PC-3 (cell line): ENCODE results near the gene SAA4. TPM values are rescaled to one million over a fixed set of nuclear protein-coding genes. Genes with fewer than 3 reads are reported as not detected.

Experiments
- ATAC-seq: fragments of 200-7000 bp; cut with Tn5 transposase; 2 replicates; pipeline ENCODE4 v1.9.1; 2020; ENCODE audit warnings: mild to moderate bottlenecking, moderate library complexity
- BruUV-seq: library from RNA; stranded (reverse); fragments of 400-500 nt; replicated peaks from 2 replicates; lab custom pipeline; 2021; lab: Mats Ljungman, UMichigan
- CTCF ChIA-PET: fragments of 300-600 bp; sonication (Branson Sonifier 250); formaldehyde crosslinking; loops from one replicate; lab custom pipeline; 2022; ENCODE audit warnings: antibody characterized with exemption; lab: Charles Lee
- POLR2A ChIA-PET: fragments of 300-600 bp; sonication (Branson Sonifier 250); formaldehyde crosslinking; loops from one replicate; lab custom pipeline; 2022; ENCODE audit warnings: antibody characterized with exemption; ENCODE audit not compliant: unreplicated experiment; lab: Charles Lee
- DNase-seq: peaks from one replicate; pipeline ENCODE4 v3.0.0-alpha.2; 2015
- H2AFZ ChIP-seq: fragments of 300-600 bp; sonication (generic); 2 replicates; pipeline ENCODE4 v1.6.0; 2016; ENCODE audit warnings: antibody characterized with exemption, low read length
- H3F3A ChIP-seq: fragments of 300-600 bp; sonication (generic); one replicate; pipeline ENCODE4 v1.6.0; 2017; ENCODE audit warnings: antibody characterized with exemption, low read length, control low read depth, mild to moderate bottlenecking; ENCODE audit not compliant: unreplicated experiment
- H3K27ac ChIP-seq: fragments of 300-600 bp; sonication (generic); 2 replicates; pipeline ENCODE4 v1.5.1; 2016; ENCODE audit warnings: mild to moderate bottlenecking, low read length
- H3K27me3 ChIP-seq: fragments of 300-600 bp; sonication (generic); 2 replicates; pipeline ENCODE4 v1.6.1; 2016; ENCODE audit warnings: low read length, mixed read lengths
- H3K36me3 ChIP-seq: fragments of 300-600 bp; sonication (generic); 2 replicates; pipeline ENCODE4 v1.6.1; 2016; ENCODE audit warnings: low read depth, mixed run types, low read length, mixed read lengths
- H3K4me1 ChIP-seq: fragments of 300-600 bp; sonication (generic); 2 replicates; pipeline ENCODE4 v1.5.1; 2016; ENCODE audit warnings: low read length; ENCODE audit not compliant: insufficient read depth
- H3K4me2 ChIP-seq: fragments of 300-600 bp; sonication (generic); 2 replicates; pipeline ENCODE4 v1.6.0; 2016; ENCODE audit warnings: low read length
- H3K4me3 ChIP-seq: fragments of 300-600 bp; sonication (generic); 2 replicates; pipeline ENCODE4 v1.5.1; 2016; ENCODE audit warnings: mild to moderate bottlenecking, low read length, mixed read lengths
- H3K79me2 ChIP-seq: fragments of 300-600 bp; sonication (generic); 2 replicates; pipeline ENCODE4 v1.6.1; 2017; ENCODE audit warnings: low read length, mixed read lengths
- H3K9ac ChIP-seq: fragments of 300-600 bp; sonication (generic); 2 replicates; pipeline ENCODE4 v1.6.0; 2016; ENCODE audit warnings: mild to moderate bottlenecking, low read length
- H3K9me2 ChIP-seq: fragments of 300-600 bp; sonication (generic); replicated peaks from 2 replicates; pipeline ENCODE4 v1.6.1; 2016; ENCODE audit warnings: mixed run types, low read length, mixed read lengths
- H3K9me3 ChIP-seq: fragments of 300-600 bp; sonication (generic); 2 replicates; pipeline ENCODE4 v1.6.1; 2016; ENCODE audit warnings: low read length, mixed read lengths
- H4K20me1 ChIP-seq: fragments of 300-600 bp; sonication (generic); 2 replicates; pipeline ENCODE4 v1.6.1; 2016; ENCODE audit warnings: low read length, mixed read lengths
- CTCF ChIP-seq: fragments of 300-600 bp; sonication (generic); conservative IDR thresholded peaks from 2 replicates; pipeline ENCODE4 v1.5.1; 2017; ENCODE audit warnings: antibody characterized with exemption, low read depth, mild to moderate bottlenecking, low read length
- EZH2 ChIP-seq: fragments of 300-600 bp; sonication (generic); IDR thresholded peaks from one replicate; pipeline ENCODE4 v1.6.1; 2017; ENCODE audit warnings: antibody characterized with exemption, mild to moderate bottlenecking, low read length; ENCODE audit not compliant: unreplicated experiment
- EZH2phosphoT487 ChIP-seq: fragments of 300-600 bp; sonication (generic); IDR thresholded peaks from 2 replicates; pipeline ENCODE4 v1.6.1; 2018; ENCODE audit warnings: mild to moderate bottlenecking, antibody characterized with exemption, low read length, borderline replicate concordance
- intact Hi-C: fragments of 100-400 bp; cut with micrococcal nuclease; formaldehyde crosslinking; loops from 2 replicates; pipeline ENCODE4 v1.9.0; 2023
- total RNA-seq: library from RNA; depleted of rRNA; stranded (reverse); fragments of >200 nt; gene quantifications from 2 replicates; pipeline ENCODE4 v1.2.3, GENCODE V29; 2014

The SAA4 gene
- total RNA-seq, 1 experiment from 2014 or later = not detected

DNA sequence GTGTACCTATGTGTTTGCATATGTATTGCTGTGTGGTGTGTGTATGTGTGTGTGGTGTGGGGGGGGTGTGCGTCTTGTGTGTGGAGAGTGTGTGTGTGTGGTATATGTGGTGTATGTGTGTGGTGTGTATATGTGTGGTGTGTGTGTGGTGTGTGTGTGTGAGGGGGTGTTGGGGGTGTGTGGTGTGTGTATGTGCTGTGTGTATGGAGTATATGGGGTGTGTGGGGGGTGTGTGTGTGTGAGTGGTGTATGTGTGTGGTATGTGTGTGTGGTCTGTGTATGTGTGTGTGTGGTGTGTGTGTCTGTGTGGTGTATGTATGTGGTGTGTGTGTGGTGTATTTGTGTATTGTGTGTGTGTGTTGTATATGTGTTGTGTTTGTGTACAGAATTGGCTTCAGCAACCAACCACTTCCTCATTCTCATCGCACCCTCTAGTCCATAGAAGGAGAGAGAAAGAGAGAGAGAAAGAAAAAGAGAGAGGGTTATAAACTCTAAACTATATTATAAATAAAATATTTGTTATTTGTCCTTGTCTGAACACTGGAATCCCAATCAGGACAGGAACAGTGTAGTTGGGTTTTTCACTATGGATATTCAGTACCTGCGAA, 13.7 kb downstream of the SAA4 start:
- Histone ChIP-seq H3K79me2 (no peaks in the 10 kb centered on the region), H3F3A (no peaks in the 10 kb centered on the region), H3K27ac (no peak overlapping the region), H3K4me3 (no peak overlapping the region), H3K4me2 (no peak overlapping the region), H3K9me3 (no peaks in the 10 kb centered on the region), H4K20me1 (no peaks in the 10 kb centered on the region), H3K9ac (no peak overlapping the region), H2AFZ (no peak overlapping the region), H3K9me2 (no peaks in the 10 kb centered on the region), H3K36me3 (no peaks in the 10 kb centered on the region), H3K4me1 (no peaks in the 10 kb centered on the region), H3K27me3 (no peaks in the 10 kb centered on the region)
- no peak for ATAC-seq
- POLR2A ChIA-PET = no interaction called here
- no TSS peak for BruUV-seq
- no peak for DNase-seq
- CTCF ChIA-PET = no interaction called here
- intact Hi-C loops = no loop called here
- TF ChIP-seq EZH2 (no peak), EZH2phosphoT487 (no peak), CTCF (no peak)

DNA sequence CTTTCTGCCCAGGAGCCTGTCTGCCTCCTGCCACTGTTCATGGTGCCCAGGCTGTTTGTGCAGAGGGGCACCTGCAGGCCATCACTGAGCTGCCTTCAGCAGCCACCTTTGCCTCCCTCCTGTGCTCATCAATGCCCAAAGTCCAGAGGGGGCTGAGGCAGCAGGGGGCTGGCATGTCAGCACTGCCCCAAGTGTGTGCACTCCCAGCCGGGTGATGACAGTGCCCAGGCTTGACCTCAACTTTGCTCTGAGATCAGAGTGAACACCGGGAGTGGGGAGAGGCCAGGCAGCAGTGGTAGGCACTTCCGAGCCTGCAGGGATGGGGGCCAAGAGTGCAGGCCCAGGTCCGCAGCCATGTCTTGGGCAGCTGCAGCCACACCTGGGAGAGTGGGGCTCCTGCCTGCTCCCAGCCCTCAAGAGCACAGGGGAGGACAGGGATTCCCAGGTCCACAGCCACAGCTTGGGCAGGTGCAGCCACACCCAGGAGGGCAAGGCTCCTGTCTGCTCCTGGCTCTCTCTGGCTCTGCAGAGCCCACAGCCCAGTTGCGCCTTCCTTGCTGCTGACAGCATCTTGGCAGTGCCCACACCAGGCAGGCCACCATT, 15.2 kb downstream of the SAA4 start:
- H3K27ac ChIP-seq = no peak overlapping the region
- no peak overlapping the region for H3K9ac ChIP-seq
- H3F3A ChIP-seq = no peaks in the 10 kb centered on the region
- intact Hi-C loops = no loop called here
- H2AFZ ChIP-seq = no peak overlapping the region
- no peaks in the 10 kb centered on the region for H4K20me1 ChIP-seq
- no peaks in the 10 kb centered on the region for H3K9me3 ChIP-seq
- H3K4me2 ChIP-seq = no peak overlapping the region
- DNase-seq (no peak), ATAC-seq (no peak)
- no peak overlapping the region for H3K4me3 ChIP-seq
- no peaks in the 10 kb centered on the region for H3K79me2 ChIP-seq
- ChIA-PET POLR2A (no interaction called here), CTCF (no interaction called here)
- no peaks in the 10 kb centered on the region for H3K36me3 ChIP-seq
- no TSS peak for BruUV-seq
- no peaks in the 10 kb centered on the region for H3K9me2 ChIP-seq
- TF ChIP-seq EZH2 (no peak), CTCF (no peak), EZH2phosphoT487 (no peak)
- no peaks in the 10 kb centered on the region for H3K4me1 ChIP-seq
- H3K27me3 ChIP-seq = peaks cover 8% of the 10 kb centered on the region

DNA sequence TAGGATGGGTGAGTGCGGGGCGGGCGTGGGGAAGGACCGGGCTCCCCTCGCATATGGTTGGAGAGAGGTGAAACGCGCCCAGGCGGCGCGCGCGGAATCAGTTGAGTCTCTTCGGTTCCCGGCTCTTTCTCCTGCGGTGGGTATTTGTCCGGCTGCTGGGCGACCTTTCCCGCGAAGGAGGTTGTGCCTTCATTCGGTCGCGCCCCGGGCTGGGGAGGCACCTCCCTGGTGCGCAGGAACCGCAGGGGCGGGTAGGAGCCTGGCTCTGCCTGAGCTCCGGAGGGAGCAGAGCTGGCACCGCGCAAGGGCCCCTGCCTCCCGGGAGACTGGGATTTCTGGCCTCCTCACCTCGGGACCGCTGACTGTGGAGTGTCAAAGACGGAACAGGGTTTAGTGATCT, 27.5 kb downstream of the SAA4 start:
- H3F3A ChIP-seq = no peaks in the 10 kb centered on the region
- no peak overlapping the region for H3K9ac ChIP-seq
- no peak overlapping the region for H3K27ac ChIP-seq
- TF ChIP-seq CTCF = no peak
- no peak for TF ChIP-seq EZH2
- TF ChIP-seq EZH2phosphoT487 = no peak
- no peak for DNase-seq
- no peak overlapping the region for H3K4me3 ChIP-seq
- no TSS peak for BruUV-seq
- no peaks in the 10 kb centered on the region for H3K9me2 ChIP-seq
- no peaks in the 10 kb centered on the region for H3K79me2 ChIP-seq
- ChIA-PET CTCF (no interaction called here), POLR2A (no interaction called here)
- H3K9me3 ChIP-seq = no peaks in the 10 kb centered on the region
- no peak overlapping the region for H2AFZ ChIP-seq
- H4K20me1 ChIP-seq = no peaks in the 10 kb centered on the region
- intact Hi-C loops = no loop called here
- H3K36me3 ChIP-seq = no peaks in the 10 kb centered on the region
- no peaks in the 10 kb centered on the region for H3K4me1 ChIP-seq
- H3K4me2 ChIP-seq = no peak overlapping the region
- no peak for ATAC-seq
- H3K27me3 ChIP-seq = peaks cover 16% of the 10 kb centered on the region
